K562 (cell line): ENCODE results near the gene MACROD2. TPM values are rescaled to one million over a fixed set of nuclear protein-coding genes. Genes with fewer than 3 reads are reported as not detected.

Experiments used
- ATAC-seq: fragments of 200-7000 bp; cut with Tn5 transposase; 3 replicates; pipeline ENCODE4 v1.9.1; 2020; ENCODE audit warnings: moderate library complexity
- BruUV-seq: library from RNA; stranded (reverse); fragments of 400-500 nt; replicated peaks from 2 replicates; lab custom pipeline; 2021; lab: Mats Ljungman, UMichigan
- CTCF ChIA-PET: fragments of 300-600 bp; formaldehyde crosslinking; extraction: SDS; loops from one replicate; lab custom pipeline; 2021; ENCODE audit warnings: low intra/inter-chr PET ratio; lab: Yijun Ruan, JAX
- POLR2A ChIA-PET: fragments of 300-600, 350-650 bp; sonication (Branson Sonifier 250); formaldehyde crosslinking; extraction: SDS; loops from one replicate; lab custom pipeline; 2021; ENCODE audit warnings: antibody characterized with exemption, inconsistent platforms; lab: Yijun Ruan, JAX
- DNase-seq, 4 experiments: peaks; one replicate each; pipeline versions ENCODE4 v3.0.0 to v3.0.0-alpha.2; 2011 to 2018; ENCODE audit warnings: low spot score in 3 of 4, mixed read lengths in 3 of 4; ENCODE audit errors: extremely low read depth in 1 of 4
- FAIRE-seq: peaks from 2 replicates; lab custom pipeline; 2011; peaks lifted over from hg19 to GRCh38; lab: Jason Lieb, UNC
- H2AFZ ChIP-seq: 2 replicates; pipeline ENCODE4 v1.6.0; 2011; ENCODE audit warnings: low read depth, low read length, control low read depth, inconsistent platforms
- H3K27ac ChIP-seq: fragments of 200-600 bp; 3 replicates; pipeline ENCODE4 v1.8.0; 2011; ENCODE audit warnings: low read depth, mild to moderate bottlenecking, control low read depth, inconsistent platforms, low read length, moderate library complexity, mixed read lengths; ENCODE audit errors: extremely low read depth
- H3K27me3 ChIP-seq, 2 experiments: fragments of 300-600 bp in 1 of 2; 2 replicates in 1 of 2; 3 replicates in 1 of 2; pipeline versions ENCODE4 v1.6.0 to v1.8.0; 2011; ENCODE audit warnings: inconsistent platforms in 2 of 2, low read length in 2 of 2, mild to moderate bottlenecking in 1 of 2, mixed read lengths in 1 of 2, moderate library complexity in 1 of 2; ENCODE audit not compliant: control insufficient read depth in 2 of 2, insufficient read depth in 2 of 2
- H3K36me3 ChIP-seq: fragments of 300-600 bp; 3 replicates; pipeline ENCODE4 v1.8.0; 2011; ENCODE audit warnings: mild to moderate bottlenecking, low read length, inconsistent platforms; ENCODE audit not compliant: control insufficient read depth, insufficient read depth
- H3K4me1 ChIP-seq, 2 experiments: fragments of 200-600 bp in 1 of 2; replicated peaks in 1 of 2; 2 replicates in 1 of 2; 3 replicates in 1 of 2; pipeline versions ENCODE4 v1.5.1 to v1.8.0; 2011; ENCODE audit warnings: inconsistent platforms in 2 of 2, low read length in 2 of 2, mild to moderate bottlenecking in 1 of 2, mixed read lengths in 1 of 2, moderate library complexity in 1 of 2; ENCODE audit not compliant: control insufficient read depth in 2 of 2, insufficient read depth in 2 of 2
- H3K4me2 ChIP-seq: 2 replicates; pipeline ENCODE4 v1.6.1; 2011; ENCODE audit warnings: low read length, control low read depth, inconsistent platforms, mixed read lengths; ENCODE audit not compliant: insufficient read depth
- H3K4me3 ChIP-seq: fragments of 200-600 bp; sonication (generic), shearing (Covaris generic); 2 replicates; pipeline ENCODE4 v1.5.1; 2016; ENCODE audit warnings: control low read depth, inconsistent platforms
- H3K79me2 ChIP-seq: fragments of 200-600 bp; 3 replicates; pipeline ENCODE4 v1.8.0; 2011; ENCODE audit warnings: low read length, inconsistent platforms; ENCODE audit not compliant: control insufficient read depth, insufficient read depth
- H3K9ac ChIP-seq, 2 experiments: 2 replicates each; pipeline versions ENCODE4 v1.6.0 to v1.6.1; 2011; ENCODE audit warnings: low read depth in 2 of 2, low read length in 2 of 2, control low read depth in 1 of 2, inconsistent platforms in 1 of 2, mild to moderate bottlenecking in 1 of 2, mixed read lengths in 1 of 2; ENCODE audit not compliant: insufficient read depth in 1 of 2
- H3K9me1 ChIP-seq: one replicate; pipeline ENCODE4 v1.6.0; 2011; ENCODE audit warnings: inconsistent platforms, mild to moderate bottlenecking, low read length, moderate library complexity; ENCODE audit not compliant: control insufficient read depth, insufficient read depth
- H3K9me3 ChIP-seq: replicated peaks from 2 replicates; pipeline ENCODE4 v1.5.1; 2011; ENCODE audit warnings: low read depth, low read length, inconsistent platforms; ENCODE audit not compliant: control insufficient read depth, insufficient read depth
- H4K20me1 ChIP-seq: replicated peaks from 2 replicates; pipeline ENCODE4 v1.6.1; 2011; ENCODE audit warnings: low read length, inconsistent platforms, mixed read lengths; ENCODE audit not compliant: control insufficient read depth, insufficient read depth
- HDAC1 ChIP-seq, 2 experiments: fragments of 450-650 bp; IDR thresholded peaks; 2 replicates each; pipeline ENCODE4 v1.6.1; 2016 to 2017; ENCODE audit warnings: inconsistent platforms in 1 of 2, mild to moderate bottlenecking in 1 of 2, moderate library complexity in 1 of 2
- NR2C1 ChIP-seq, 2 experiments: fragments of 450-650 bp; IDR thresholded peaks; 2 replicates each; pipeline ENCODE4 v1.6.1; 2017; ENCODE audit warnings: mild to moderate bottlenecking in 2 of 2, antibody characterized with exemption in 1 of 2, inconsistent platforms in 1 of 2, missing compliant biosample characterization in 1 of 2, missing genetic modification characterization in 1 of 2
- SAFB ChIP-seq: fragments of 200-400 bp; formaldehyde crosslinking; IDR thresholded peaks from 2 replicates; pipeline ENCODE4 v1.6.1; 2017; ENCODE audit warnings: low read depth, low read length, borderline replicate concordance
- SIN3A ChIP-seq, 2 experiments: fragments of 150-350 bp in 1 of 2; IDR thresholded peaks; 2 replicates each; pipeline ENCODE4 v1.6.1; 2011 to 2016; ENCODE audit warnings: borderline replicate concordance in 2 of 2, low read depth in 2 of 2, low read length in 2 of 2, mild to moderate bottlenecking in 2 of 2, moderate library complexity in 2 of 2; ENCODE audit not compliant: control insufficient read depth in 1 of 2
- SMAD2 ChIP-seq: fragments of 150-350 bp; IDR thresholded peaks from 2 replicates; pipeline ENCODE4 v1.6.1; 2014; ENCODE audit warnings: low read depth, mild to moderate bottlenecking, low read length
- STAT5B ChIP-seq: fragments of 250-450 bp; sonication (Bioruptor Pico); IDR thresholded peaks from 2 replicates; pipeline ENCODE4 v1.8.0; 2021; ENCODE audit warnings: mild to moderate bottlenecking, inconsistent platforms
- TGIF2 ChIP-seq: sonication (generic); formaldehyde crosslinking; IDR thresholded peaks from 2 replicates; pipeline ENCODE4 v1.8.1; 2022; ENCODE audit warnings: mild to moderate bottlenecking, missing genetic modification reagents, moderate library complexity
- ZNF589 ChIP-seq: fragments of 200-800 bp; sonication (Bioruptor generic); IDR thresholded peaks from 2 replicates; pipeline ENCODE4 v1.6.1; 2016; ENCODE audit warnings: low read depth, missing genetic modification characterization, missing compliant biosample characterization
- WGBS: fragments of 100-300 bp; shearing (Covaris generic); methylation state at CpG from one replicate; pipeline ENCODE4 v1.1.6; 2016; ENCODE audit warnings: low coverage, mixed read lengths; ENCODE audit not compliant: insufficient coverage; ENCODE audit errors: missing lambda C conversion rate; 5-methylcytosine and 5-hydroxymethylcytosine counted together
- in situ Hi-C: fragments of 300-500 bp; cut with MboI; formaldehyde crosslinking; loops from 4 replicates; pipeline ENCODE4 v1.15.0; 2018; ENCODE audit warnings: inconsistent platforms, mixed read lengths
- intact Hi-C: fragments of 100-400 bp; cut with micrococcal nuclease; formaldehyde crosslinking; loops from 2 replicates; pipeline ENCODE4 v1.14.2; 2022
- polyA plus RNA-seq, 8 experiments: library from polyadenylated mRNA; depleted of rRNA in 4 of 8; stranded (reverse) in 5 of 8; unstranded in 3 of 8; fragments of >200 nt; fragmentation: Nextera tagmentation in 2 of 8; fragmentation: Illumina TruSeq in 1 of 8; extraction: Ambion mirVana in 2 of 8; extraction: Trizol in 1 of 8; gene quantifications; 2 replicates each; pipeline versions ENCODE4 v1.2.1 to v1.2.3, GENCODE V29; 2011 to 2014; ENCODE audit warnings: inconsistent platforms in 1 of 8, missing spikeins in 1 of 8
- total RNA-seq, 7 experiments: library from RNA; depleted of rRNA in 6 of 7; stranded (reverse); fragments of >200 nt in 6 of 7; fragmentation: Illumina TruSeq in 2 of 7; extraction: Trizol in 2 of 7; gene quantifications; 2 replicates each; pipeline versions ENCODE4 v1.2.1 to v1.2.3, GENCODE V29; 2011 to 2021; ENCODE audit warnings: low replicate concordance in 1 of 7
- TF ChIP-seq, protein P1 (sequence below), 2 experiments: IDR thresholded peaks; 2 replicates each; pipeline ENCODE4 v1.6.1; 2012; ENCODE audit warnings: improper control_type of control experiment in 2 of 2, low read depth in 2 of 2, low read length in 2 of 2, borderline replicate concordance in 1 of 2
- TF ChIP-seq, protein P2 (sequence below): fragments of 450-650 bp; IDR thresholded peaks from 2 replicates; pipeline ENCODE4 v1.6.1; 2018; ENCODE audit not compliant: partially characterized antibody

The MACROD2 gene
- total and polyA plus RNA-seq, 9 of the 15 experiments (the other 6 are each of a cell fraction or from before 2014, with no cell fraction given): not detected

DNA sequence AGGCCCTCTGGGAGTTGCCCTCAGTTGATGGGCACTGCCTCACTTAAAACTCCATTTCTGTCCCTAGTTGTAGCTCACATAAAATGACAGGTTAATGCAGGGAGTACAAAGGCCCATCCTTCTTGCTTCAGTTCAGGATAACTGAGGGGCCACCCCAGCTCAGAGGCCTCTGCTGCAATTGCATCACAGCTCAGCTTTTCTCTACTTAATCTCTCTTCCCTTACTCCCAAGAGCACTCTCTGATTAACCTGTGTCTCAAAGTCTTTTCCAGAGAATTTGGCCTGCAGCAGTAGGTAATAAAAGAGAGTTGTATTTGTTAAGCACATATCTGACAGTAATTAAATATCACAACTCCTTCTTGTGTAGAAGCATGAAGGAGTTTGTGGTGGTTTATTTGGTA is 383.0 kb downstream of the MACROD2 start:
- no TSS peak for BruUV-seq
- in situ Hi-C loops (no loop called here), intact Hi-C loops (no loop called here)
- Histone ChIP-seq H3K79me2 (no peaks in the 10 kb centered on the region), H3K4me3 (no peak overlapping the region), H3K27ac (no peak overlapping the region), H3K27me3 (no peaks in the 10 kb centered on the region), H4K20me1 (no peaks in the 10 kb centered on the region), H3K9me3 (no peaks in the 10 kb centered on the region), H3K9me1 (no peaks in the 10 kb centered on the region), H2AFZ (no peak overlapping the region), H3K4me2 (no peak overlapping the region), H3K9ac (no peak overlapping the region), H3K4me1 (no peaks in the 10 kb centered on the region), H3K36me3 (no peaks in the 10 kb centered on the region)
- FAIRE-seq: no peak
- ATAC-seq: no peak
- ChIA-PET CTCF (interaction anchor here (0.6 kb wide), 1 partner anchor 1095 kb away, joined by 3 read pairs; no protein-coding TSS in a partner anchor), POLR2A (no interaction called here)
- TF ChIP-seq NR2C1 (IDR thresholded peaks at IDR 0.05): no peak
- TF ChIP-seq NR2C1 (tag; IDR thresholded peaks at IDR 0.05): no peak
- TF ChIP-seq HDAC1 (IDR thresholded peaks at IDR 0.05): no peak
- no peak for DNase-seq

DNA sequence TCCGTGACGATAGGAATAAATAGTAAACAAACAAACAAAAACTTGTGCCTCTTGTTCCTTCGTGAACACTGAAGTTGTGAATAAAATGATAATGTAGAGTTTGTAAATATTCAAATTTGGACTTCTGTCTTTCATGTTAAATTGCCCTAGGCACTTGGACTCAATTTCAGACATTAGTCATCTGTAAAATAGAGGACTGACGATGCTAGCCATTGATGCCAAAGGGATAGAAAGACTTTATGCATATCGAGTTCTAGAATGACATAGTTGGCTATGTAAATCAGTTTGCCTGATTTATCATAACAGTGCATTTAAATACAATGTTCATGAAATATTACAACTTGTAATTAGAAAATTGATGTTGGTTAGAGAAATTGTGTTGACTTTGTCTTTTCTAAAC is 388.0 kb downstream of the MACROD2 start:
- no peak overlapping the region for H3K27ac ChIP-seq
- H3K9ac ChIP-seq: no peak overlapping the region
- no peak overlapping the region for H3K4me2 ChIP-seq
- no peaks in the 10 kb centered on the region for H3K4me1 ChIP-seq
- no peak overlapping the region for H2AFZ ChIP-seq
- intact Hi-C loops (no loop called here), in situ Hi-C loops (no loop called here)
- no peaks in the 10 kb centered on the region for H3K27me3 ChIP-seq
- H3K79me2 ChIP-seq: no peaks in the 10 kb centered on the region
- no peaks in the 10 kb centered on the region for H4K20me1 ChIP-seq
- WGBS: 3% methylated on average over 5 of the region's 5 CpGs
- BruUV-seq: no TSS peak
- H3K36me3 ChIP-seq: no peaks in the 10 kb centered on the region
- H3K9me1 ChIP-seq: no peaks in the 10 kb centered on the region
- H3K9me3 ChIP-seq: no peaks in the 10 kb centered on the region
- FAIRE-seq (no peak), ATAC-seq (no peak), DNase-seq (no peak)
- ChIA-PET POLR2A (no interaction called here), CTCF (no interaction called here)
- no peak overlapping the region for H3K4me3 ChIP-seq
- TF ChIP-seq ZNF589 (CRISPR knock-in tag) (no peak), SAFB (no peak), TGIF2 (CRISPR knock-in tag) (no peak), STAT5B (no peak), SIN3A (IDR thresholded peaks at IDR 0.05; ENCODE audit: borderline replicate concordance in 2 of 2, control insufficient read depth in 1 of 2, low read depth in 2 of 2, low read length in 2 of 2) (no peak), SMAD2 (no peak)
- TF ChIP-seq, protein P1, sequence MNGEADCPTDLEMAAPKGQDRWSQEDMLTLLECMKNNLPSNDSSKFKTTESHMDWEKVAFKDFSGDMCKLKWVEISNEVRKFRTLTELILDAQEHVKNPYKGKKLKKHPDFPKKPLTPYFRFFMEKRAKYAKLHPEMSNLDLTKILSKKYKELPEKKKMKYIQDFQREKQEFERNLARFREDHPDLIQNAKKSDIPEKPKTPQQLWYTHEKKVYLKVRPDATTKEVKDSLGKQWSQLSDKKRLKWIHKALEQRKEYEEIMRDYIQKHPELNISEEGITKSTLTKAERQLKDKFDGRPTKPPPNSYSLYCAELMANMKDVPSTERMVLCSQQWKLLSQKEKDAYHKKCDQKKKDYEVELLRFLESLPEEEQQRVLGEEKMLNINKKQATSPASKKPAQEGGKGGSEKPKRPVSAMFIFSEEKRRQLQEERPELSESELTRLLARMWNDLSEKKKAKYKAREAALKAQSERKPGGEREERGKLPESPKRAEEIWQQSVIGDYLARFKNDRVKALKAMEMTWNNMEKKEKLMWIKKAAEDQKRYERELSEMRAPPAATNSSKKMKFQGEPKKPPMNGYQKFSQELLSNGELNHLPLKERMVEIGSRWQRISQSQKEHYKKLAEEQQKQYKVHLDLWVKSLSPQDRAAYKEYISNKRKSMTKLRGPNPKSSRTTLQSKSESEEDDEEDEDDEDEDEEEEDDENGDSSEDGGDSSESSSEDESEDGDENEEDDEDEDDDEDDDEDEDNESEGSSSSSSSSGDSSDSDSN (IDR thresholded peaks at IDR 0.05; ENCODE audit: borderline replicate concordance in 1 of 2, low read depth in 2 of 2, low read length in 2 of 2): no peak
- TF ChIP-seq, protein P2, sequence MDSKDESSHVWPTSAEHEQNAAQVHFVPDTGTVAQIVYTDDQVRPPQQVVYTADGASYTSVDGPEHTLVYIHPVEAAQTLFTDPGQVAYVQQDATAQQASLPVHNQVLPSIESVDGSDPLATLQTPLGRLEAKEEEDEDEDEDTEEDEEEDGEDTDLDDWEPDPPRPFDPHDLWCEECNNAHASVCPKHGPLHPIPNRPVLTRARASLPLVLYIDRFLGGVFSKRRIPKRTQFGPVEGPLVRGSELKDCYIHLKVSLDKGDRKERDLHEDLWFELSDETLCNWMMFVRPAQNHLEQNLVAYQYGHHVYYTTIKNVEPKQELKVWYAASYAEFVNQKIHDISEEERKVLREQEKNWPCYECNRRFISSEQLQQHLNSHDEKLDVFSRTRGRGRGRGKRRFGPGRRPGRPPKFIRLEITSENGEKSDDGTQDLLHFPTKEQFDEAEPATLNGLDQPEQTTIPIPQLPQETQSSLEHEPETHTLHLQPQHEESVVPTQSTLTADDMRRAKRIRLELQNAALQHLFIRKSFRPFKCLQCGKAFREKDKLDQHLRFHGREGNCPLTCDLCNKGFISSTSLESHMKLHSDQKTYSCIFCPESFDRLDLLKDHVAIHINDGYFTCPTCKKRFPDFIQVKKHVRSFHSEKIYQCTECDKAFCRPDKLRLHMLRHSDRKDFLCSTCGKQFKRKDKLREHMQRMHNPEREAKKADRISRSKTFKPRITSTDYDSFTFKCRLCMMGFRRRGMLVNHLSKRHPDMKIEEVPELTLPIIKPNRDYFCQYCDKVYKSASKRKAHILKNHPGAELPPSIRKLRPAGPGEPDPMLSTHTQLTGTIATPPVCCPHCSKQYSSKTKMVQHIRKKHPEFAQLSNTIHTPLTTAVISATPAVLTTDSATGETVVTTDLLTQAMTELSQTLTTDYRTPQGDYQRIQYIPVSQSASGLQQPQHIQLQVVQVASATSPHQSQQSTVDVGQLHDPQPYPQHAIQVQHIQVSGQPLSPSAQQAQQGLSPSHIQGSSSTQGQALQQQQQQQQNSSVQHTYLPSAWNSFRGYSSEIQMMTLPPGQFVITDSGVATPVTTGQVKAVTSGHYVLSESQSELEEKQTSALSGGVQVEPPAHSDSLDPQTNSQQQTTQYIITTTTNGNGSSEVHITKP: no peak
